Measurements from ENCODE around the gene FLRT2.

Gene FLRT2

DNA sequence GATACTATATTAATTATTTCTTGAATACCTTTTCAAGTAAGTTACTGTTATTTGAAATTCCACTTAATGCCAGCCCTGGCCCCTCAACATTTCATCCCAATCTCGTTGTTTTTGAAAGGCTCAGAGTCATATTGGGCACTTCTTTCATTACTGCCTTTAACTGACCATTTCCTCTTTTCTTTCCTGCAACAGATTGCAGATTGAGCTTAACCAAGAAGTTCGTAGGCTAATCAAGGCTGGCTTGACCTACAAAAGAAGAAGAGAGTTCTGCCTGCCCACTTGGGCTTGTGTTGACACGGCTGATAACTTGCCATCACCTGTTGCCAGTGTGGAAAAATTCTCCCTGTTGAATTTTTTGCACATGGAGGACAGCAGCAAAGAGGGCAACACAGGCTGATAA, 91.0 kb downstream of the FLRT2 start:
- Histone ChIP-seq H3K27ac (ENCODE audit: low read depth, low read length) (no peak overlapping the region), H3K9ac (ENCODE audit: low read length) (no peak overlapping the region), H3K27me3 (ENCODE audit: control insufficient read depth in 1 of 2, insufficient read depth in 2 of 2, low read length in 2 of 2) (no peaks in the 10 kb centered on the region), H3K4me1 (ENCODE audit: insufficient read depth, low read length) (no peaks in the 10 kb centered on the region), H3K4me3 (ENCODE audit: low read depth in 1 of 2, low read length in 2 of 2) (no peak overlapping the region), H3K9me3 (ENCODE audit: low read length) (no peaks in the 10 kb centered on the region), H3K36me3 (ENCODE audit: insufficient read depth, low read length) (no peaks in the 10 kb centered on the region)

DNA sequence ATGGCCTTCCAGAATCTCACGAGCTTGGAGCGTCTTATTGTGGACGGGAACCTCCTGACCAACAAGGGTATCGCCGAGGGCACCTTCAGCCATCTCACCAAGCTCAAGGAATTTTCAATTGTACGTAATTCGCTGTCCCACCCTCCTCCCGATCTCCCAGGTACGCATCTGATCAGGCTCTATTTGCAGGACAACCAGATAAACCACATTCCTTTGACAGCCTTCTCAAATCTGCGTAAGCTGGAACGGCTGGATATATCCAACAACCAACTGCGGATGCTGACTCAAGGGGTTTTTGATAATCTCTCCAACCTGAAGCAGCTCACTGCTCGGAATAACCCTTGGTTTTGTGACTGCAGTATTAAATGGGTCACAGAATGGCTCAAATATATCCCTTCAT, 92.2 kb downstream of the FLRT2 start:
- Histone ChIP-seq H3K9me3 (ENCODE audit: low read length) (no peaks in the 10 kb centered on the region), H3K4me1 (ENCODE audit: insufficient read depth, low read length) (no peaks in the 10 kb centered on the region), H3K4me3 (ENCODE audit: low read depth in 1 of 2, low read length in 2 of 2) (no peak overlapping the region), H3K9ac (ENCODE audit: low read length) (no peak overlapping the region), H3K27me3 (ENCODE audit: control insufficient read depth in 1 of 2, insufficient read depth in 2 of 2, low read length in 2 of 2) (no peaks in the 10 kb centered on the region), H3K27ac (ENCODE audit: low read depth, low read length) (no peak overlapping the region), H3K36me3 (ENCODE audit: insufficient read depth, low read length) (no peaks in the 10 kb centered on the region)

DNA sequence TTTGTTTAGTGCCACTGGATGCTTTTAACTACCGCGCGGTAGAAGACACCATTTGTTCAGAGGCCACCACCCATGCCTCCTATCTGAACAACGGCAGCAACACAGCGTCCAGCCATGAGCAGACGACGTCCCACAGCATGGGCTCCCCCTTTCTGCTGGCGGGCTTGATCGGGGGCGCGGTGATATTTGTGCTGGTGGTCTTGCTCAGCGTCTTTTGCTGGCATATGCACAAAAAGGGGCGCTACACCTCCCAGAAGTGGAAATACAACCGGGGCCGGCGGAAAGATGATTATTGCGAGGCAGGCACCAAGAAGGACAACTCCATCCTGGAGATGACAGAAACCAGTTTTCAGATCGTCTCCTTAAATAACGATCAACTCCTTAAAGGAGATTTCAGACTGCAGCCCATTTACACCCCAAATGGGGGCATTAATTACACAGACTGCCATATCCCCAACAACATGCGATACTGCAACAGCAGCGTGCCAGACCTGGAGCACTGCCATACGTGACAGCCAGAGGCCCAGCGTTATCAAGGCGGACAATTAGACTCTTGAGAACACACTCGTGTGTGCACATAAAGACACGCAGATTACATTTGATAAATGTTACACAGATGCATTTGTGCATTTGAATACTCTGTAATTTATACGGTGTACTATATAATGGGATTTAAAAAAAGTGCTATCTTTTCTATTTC, 93.2 kb downstream of the FLRT2 start:
- H3K27ac ChIP-seq (ENCODE audit: low read depth, low read length) = no peak overlapping the region
- H3K9ac ChIP-seq (ENCODE audit: low read length) = no peak overlapping the region
- H3K9me3 ChIP-seq (ENCODE audit: low read length) = no peaks in the 10 kb centered on the region

DNA sequence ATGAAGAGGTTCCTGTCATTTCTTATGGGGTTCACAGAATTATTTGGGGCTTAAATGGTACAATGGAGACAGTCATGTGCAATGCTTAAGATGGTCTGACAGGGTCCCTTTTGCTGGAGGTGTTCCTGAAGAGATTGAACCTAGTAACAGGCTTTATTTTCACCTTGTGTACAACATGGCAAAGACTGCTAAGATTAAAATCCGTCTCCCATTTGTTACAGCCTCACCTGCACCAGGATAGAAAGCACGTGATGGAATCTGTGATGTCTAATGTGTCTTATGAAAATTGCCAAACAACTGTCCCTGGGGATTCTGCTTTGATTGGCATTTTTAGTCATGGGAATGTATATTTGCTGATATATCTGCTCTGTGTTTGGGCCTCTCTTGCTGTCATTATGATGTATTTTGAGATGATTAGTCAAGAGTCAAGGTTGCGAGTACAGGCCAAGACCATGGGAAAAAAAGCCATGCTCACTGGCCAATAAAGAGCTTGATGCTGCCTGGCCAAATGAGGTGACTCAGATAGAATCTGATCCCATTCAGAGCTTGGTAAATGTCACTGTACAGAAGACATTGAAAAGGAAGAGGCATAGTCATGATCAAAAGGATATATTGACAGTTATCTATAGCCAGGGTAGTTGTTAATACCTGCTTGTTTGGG, 96.1 kb downstream of the FLRT2 start:
- Histone ChIP-seq H3K27me3 (ENCODE audit: control insufficient read depth in 1 of 2, insufficient read depth in 2 of 2, low read length in 2 of 2) (no peaks in the 10 kb centered on the region), H3K9me3 (ENCODE audit: low read length) (no peaks in the 10 kb centered on the region), H3K4me3 (ENCODE audit: low read depth in 1 of 2, low read length in 2 of 2) (no peak overlapping the region), H3K36me3 (ENCODE audit: insufficient read depth, low read length) (no peaks in the 10 kb centered on the region), H3K9ac (ENCODE audit: low read length) (no peak overlapping the region), H3K27ac (ENCODE audit: low read depth, low read length) (no peak overlapping the region), H3K4me1 (ENCODE audit: insufficient read depth, low read length) (no peaks in the 10 kb centered on the region)

More for the DNA sequence above, 93.2 kb downstream of the FLRT2 start:
- H3K4me3 ChIP-seq (ENCODE audit: low read depth in 1 of 2, low read length in 2 of 2) = no peak overlapping the region
- no peaks in the 10 kb centered on the region for H3K4me1 ChIP-seq (ENCODE audit: insufficient read depth, low read length)
- no peaks in the 10 kb centered on the region for H3K27me3 ChIP-seq (ENCODE audit: control insufficient read depth in 1 of 2, insufficient read depth in 2 of 2, low read length in 2 of 2)
- H3K36me3 ChIP-seq (ENCODE audit: insufficient read depth, low read length) = no peaks in the 10 kb centered on the region

DNA sequence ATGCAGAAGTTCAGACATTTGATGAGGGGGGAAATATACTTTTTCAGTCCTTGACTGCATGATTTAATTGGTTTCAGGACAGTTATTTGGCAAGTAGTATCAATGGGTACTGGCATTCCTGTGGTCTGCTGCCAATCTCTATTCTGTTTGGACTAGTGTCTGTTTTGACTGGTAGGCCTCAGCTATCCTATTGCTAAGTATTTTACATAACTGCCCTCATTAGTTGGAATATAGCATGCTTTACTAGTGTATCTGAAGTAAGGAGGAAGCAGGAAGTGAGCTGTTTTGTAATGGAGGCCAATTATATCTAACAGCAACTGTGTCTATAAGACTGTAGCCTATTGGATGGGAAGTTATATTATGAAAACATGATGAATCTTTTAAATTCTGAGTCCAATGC, 104.3 kb downstream of the FLRT2 start:
- Histone ChIP-seq H3K9me3 (ENCODE audit: low read length) (no peaks in the 10 kb centered on the region), H3K27ac (ENCODE audit: low read depth, low read length) (no peak overlapping the region), H3K9ac (ENCODE audit: low read length) (no peak overlapping the region), H3K4me3 (ENCODE audit: low read depth in 1 of 2, low read length in 2 of 2) (no peak overlapping the region), H3K36me3 (ENCODE audit: insufficient read depth, low read length) (no peaks in the 10 kb centered on the region), H3K27me3 (ENCODE audit: control insufficient read depth in 1 of 2, insufficient read depth in 2 of 2, low read length in 2 of 2) (no peaks in the 10 kb centered on the region), H3K4me1 (ENCODE audit: insufficient read depth, low read length) (no peaks in the 10 kb centered on the region)

DNA sequence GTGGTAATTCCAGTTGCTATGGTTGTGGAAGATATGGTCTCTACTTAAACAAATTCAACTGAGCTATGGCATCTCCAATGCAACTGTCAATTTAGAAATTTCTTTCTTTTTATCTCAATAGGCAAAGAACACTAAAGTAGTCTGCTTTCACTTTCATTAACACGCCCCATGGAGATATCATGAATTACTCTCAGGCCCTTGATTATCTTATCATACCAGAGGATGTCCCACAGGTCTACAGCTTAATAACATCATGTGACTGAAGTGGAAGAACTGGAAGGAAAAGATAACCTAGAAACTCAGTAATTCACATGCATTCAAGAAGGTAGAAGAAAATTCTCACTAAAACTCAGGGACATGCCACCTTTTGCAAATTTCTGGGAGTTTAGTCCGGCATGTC, 114.3 kb downstream of the FLRT2 start:
- Histone ChIP-seq H3K4me3 (ENCODE audit: low read depth in 1 of 2, low read length in 2 of 2) (no peak overlapping the region), H3K27ac (ENCODE audit: low read depth, low read length) (no peak overlapping the region), H3K4me1 (ENCODE audit: insufficient read depth, low read length) (no peaks in the 10 kb centered on the region), H3K27me3 (ENCODE audit: control insufficient read depth in 1 of 2, insufficient read depth in 2 of 2, low read length in 2 of 2) (no peaks in the 10 kb centered on the region), H3K9me3 (ENCODE audit: low read length) (no peaks in the 10 kb centered on the region), H3K9ac (ENCODE audit: low read length) (no peak overlapping the region), H3K36me3 (ENCODE audit: insufficient read depth, low read length) (no peaks in the 10 kb centered on the region)

DNA sequence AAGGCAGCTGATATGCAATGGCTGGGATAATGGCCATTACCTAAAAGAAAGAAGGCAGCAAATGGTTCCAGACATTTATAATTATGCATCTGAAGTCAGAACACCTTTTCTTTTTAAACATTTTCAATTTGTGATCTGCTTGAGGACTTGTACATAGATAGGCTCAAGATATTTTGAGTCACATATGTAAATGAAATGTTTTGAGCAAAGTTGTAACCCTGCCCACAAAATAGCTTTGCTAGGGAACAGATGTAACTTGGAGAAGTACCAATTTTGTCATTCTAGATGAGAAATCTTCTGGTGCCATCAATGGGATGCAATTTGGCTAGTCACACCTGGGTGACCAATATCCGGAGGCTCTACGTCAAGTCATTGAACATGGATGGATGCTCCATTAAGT, 123.1 kb downstream of the FLRT2 start:
- Histone ChIP-seq H3K4me1 (ENCODE audit: insufficient read depth, low read length) (no peaks in the 10 kb centered on the region), H3K36me3 (ENCODE audit: insufficient read depth, low read length) (no peaks in the 10 kb centered on the region), H3K27ac (ENCODE audit: low read depth, low read length) (no peak overlapping the region), H3K4me3 (ENCODE audit: low read depth in 1 of 2, low read length in 2 of 2) (no peak overlapping the region), H3K9me3 (ENCODE audit: low read length) (no peaks in the 10 kb centered on the region), H3K9ac (ENCODE audit: low read length) (no peak overlapping the region), H3K27me3 (ENCODE audit: control insufficient read depth in 1 of 2, insufficient read depth in 2 of 2, low read length in 2 of 2) (no peaks in the 10 kb centered on the region)

DNA sequence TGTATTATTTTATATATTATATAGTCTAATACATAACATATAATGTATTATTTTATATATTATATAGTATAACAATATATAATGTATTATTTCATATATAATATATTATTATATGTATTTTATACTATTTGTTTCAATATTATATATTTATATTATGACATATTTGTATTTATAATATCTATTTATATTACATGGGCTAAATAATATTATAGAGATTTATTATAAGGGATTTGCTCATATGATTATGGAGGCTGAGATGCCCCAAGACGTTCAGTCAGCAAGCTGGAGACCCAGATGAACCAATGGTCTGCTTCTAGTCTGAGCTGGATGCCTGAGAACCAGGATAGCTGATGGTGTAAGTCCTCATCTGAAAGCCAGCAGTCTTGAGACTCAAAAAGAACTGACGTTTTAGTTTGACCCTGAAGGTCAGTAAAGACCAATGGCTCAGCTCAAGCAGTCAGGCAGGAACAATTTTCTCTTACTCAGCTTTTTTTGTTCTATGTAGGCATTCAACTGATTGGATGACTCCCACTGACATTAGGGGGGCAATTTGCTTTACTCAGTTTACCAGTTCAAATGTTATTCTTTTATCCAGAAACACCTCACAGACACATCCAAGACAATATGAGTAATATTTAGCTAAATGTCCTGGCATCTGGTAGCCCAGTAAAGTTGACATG, 130.4 kb downstream of the FLRT2 start:
- no peaks in the 10 kb centered on the region for H3K4me1 ChIP-seq (ENCODE audit: insufficient read depth, low read length)
- H3K27ac ChIP-seq (ENCODE audit: low read depth, low read length) = no peak overlapping the region
- H3K9ac ChIP-seq (ENCODE audit: low read length) = no peak overlapping the region
- H3K9me3 ChIP-seq (ENCODE audit: low read length) = no peaks in the 10 kb centered on the region
- no peaks in the 10 kb centered on the region for H3K36me3 ChIP-seq (ENCODE audit: insufficient read depth, low read length)
- no peaks in the 10 kb centered on the region for H3K27me3 ChIP-seq (ENCODE audit: control insufficient read depth in 1 of 2, insufficient read depth in 2 of 2, low read length in 2 of 2)
- no peak overlapping the region for H3K4me3 ChIP-seq (ENCODE audit: low read depth in 1 of 2, low read length in 2 of 2)

DNA sequence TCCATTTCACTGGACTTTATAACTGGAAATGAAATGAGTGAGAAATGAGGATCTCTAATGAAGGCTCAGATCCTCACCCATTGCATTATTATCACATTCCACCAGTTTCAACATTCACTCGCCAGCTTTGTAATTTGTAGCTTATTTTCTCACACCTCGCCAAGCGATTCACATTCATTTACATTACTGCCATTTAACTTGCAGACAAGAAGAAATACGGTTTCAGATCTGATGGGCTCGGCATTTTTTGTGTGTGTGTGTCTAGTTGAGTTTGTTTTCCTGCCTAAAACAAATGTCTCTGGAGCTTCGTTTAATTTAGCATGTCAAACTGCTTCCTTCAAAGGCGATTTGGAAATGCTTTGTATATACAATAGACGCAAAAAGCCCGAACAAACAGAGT, 132.2 kb downstream of the FLRT2 start:
- Histone ChIP-seq H3K9ac (ENCODE audit: low read length) (no peak overlapping the region), H3K36me3 (ENCODE audit: insufficient read depth, low read length) (no peaks in the 10 kb centered on the region), H3K27me3 (ENCODE audit: control insufficient read depth in 1 of 2, insufficient read depth in 2 of 2, low read length in 2 of 2) (no peaks in the 10 kb centered on the region), H3K9me3 (ENCODE audit: low read length) (no peaks in the 10 kb centered on the region), H3K4me1 (ENCODE audit: insufficient read depth, low read length) (no peaks in the 10 kb centered on the region), H3K27ac (ENCODE audit: low read depth, low read length) (no peak overlapping the region), H3K4me3 (ENCODE audit: low read depth in 1 of 2, low read length in 2 of 2) (no peak overlapping the region)

DNA sequence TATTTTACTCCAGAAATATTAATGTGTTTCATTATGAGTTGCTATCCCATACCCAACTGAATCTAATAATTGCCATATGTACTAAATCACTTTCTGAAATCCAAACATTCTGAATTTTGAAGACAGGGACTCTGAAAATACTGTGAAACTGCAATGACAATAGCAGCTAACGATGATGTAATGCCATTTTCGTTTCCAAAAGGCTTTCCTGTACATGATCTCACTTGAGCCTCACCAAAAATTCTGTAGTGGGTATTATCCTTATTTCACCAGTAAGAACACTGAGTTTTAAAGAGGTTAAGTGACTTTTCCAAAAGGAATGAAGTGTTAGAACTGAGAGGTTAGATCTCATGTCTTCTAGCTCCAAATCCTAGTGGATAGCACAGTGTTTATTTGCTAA, 133.3 kb downstream of the FLRT2 start:
- Histone ChIP-seq H3K27me3 (ENCODE audit: control insufficient read depth in 1 of 2, insufficient read depth in 2 of 2, low read length in 2 of 2) (no peaks in the 10 kb centered on the region), H3K9ac (ENCODE audit: low read length) (no peak overlapping the region), H3K4me1 (ENCODE audit: insufficient read depth, low read length) (no peaks in the 10 kb centered on the region), H3K4me3 (ENCODE audit: low read depth in 1 of 2, low read length in 2 of 2) (no peak overlapping the region), H3K36me3 (ENCODE audit: insufficient read depth, low read length) (no peaks in the 10 kb centered on the region), H3K9me3 (ENCODE audit: low read length) (no peaks in the 10 kb centered on the region), H3K27ac (ENCODE audit: low read depth, low read length) (no peak overlapping the region)

DNA sequence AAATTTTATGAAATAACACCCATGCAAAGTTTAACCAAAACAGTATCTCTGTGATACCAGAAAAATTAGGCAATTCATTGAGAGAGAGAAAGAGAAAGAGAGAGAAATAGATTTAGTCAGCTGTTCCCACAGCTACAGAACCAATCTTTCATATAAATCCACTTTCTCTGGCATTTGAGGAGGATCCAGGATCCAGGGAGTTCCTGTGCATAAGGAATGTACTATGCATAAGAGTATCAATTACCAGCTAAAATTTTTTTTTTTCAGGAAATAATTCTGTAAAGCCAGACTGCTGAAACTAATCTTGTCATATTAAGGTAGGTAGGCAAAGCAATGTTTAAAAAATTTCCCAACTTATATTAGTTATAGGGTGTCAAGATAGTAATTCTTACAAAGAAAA, 133.7 kb downstream of the FLRT2 start:
- Histone ChIP-seq H3K4me3 (ENCODE audit: low read depth in 1 of 2, low read length in 2 of 2) (no peak overlapping the region), H3K9me3 (ENCODE audit: low read length) (no peaks in the 10 kb centered on the region), H3K36me3 (ENCODE audit: insufficient read depth, low read length) (no peaks in the 10 kb centered on the region), H3K27me3 (ENCODE audit: control insufficient read depth in 1 of 2, insufficient read depth in 2 of 2, low read length in 2 of 2) (no peaks in the 10 kb centered on the region), H3K27ac (ENCODE audit: low read depth, low read length) (no peak overlapping the region), H3K4me1 (ENCODE audit: insufficient read depth, low read length) (no peaks in the 10 kb centered on the region), H3K9ac (ENCODE audit: low read length) (no peak overlapping the region)

Data from muscle layer of colon (tissue), 2 donors.